Lung (tissue), 12 donors: ENCODE measurements around the gene SLC12A5. TPM values are rescaled to one million over a fixed set of nuclear protein-coding genes. Genes with fewer than 3 reads are reported as not detected.

Source experiments
- ATAC-seq: fragments of 200-7000 bp; cut with Tn5 transposase; one replicate; pipeline ENCODE4 v1.9.1; 2020; ENCODE audit warnings: moderate number of reproducible peaks; ENCODE audit not compliant: insufficient read depth, low FRiP score
- DNase-seq, 3 donors: peaks; one replicate each; pipeline ENCODE4 v3.0.0-alpha.2; 2013 to 2017
- H3K27ac ChIP-seq, 2 donors: one replicate each; pipeline ENCODE4 v1.5.1; 2013; ENCODE audit warnings: mild to moderate bottlenecking in 2 of 2, moderate library complexity in 2 of 2, control low read depth in 1 of 2, inconsistent platforms in 1 of 2, low read depth in 1 of 2, low read length in 1 of 2
- H3K27me3 ChIP-seq, 3 donors: one replicate each; pipeline ENCODE4 v1.5.1; 2013; ENCODE audit warnings: low read length in 2 of 3; ENCODE audit not compliant: control insufficient read depth in 3 of 3, insufficient read depth in 3 of 3
- H3K36me3 ChIP-seq, 4 donors: one replicate each; pipeline ENCODE4 v1.5.1; 2013; ENCODE audit warnings: low read length in 4 of 4, mild to moderate bottlenecking in 1 of 4, moderate library complexity in 1 of 4; ENCODE audit not compliant: control insufficient read depth in 4 of 4, insufficient read depth in 4 of 4
- H3K4me1 ChIP-seq, 5 donors: one replicate each; pipeline ENCODE4 v1.5.1; 2013; ENCODE audit warnings: low read length in 5 of 5, mild to moderate bottlenecking in 2 of 5, moderate library complexity in 1 of 5; ENCODE audit not compliant: control insufficient read depth in 5 of 5, insufficient read depth in 5 of 5
- H3K4me3 ChIP-seq: one replicate; pipeline ENCODE4 v1.5.1; 2013; ENCODE audit warnings: mild to moderate bottlenecking, control low read depth, moderate library complexity
- H3K9ac ChIP-seq, 2 donors: one replicate each; pipeline ENCODE4 v1.5.1; 2013; ENCODE audit warnings: low read length in 2 of 2, control low read depth in 1 of 2; ENCODE audit not compliant: insufficient read depth in 1 of 2
- H3K9me3 ChIP-seq, 4 donors: one replicate each; pipeline ENCODE4 v1.5.1; 2013; ENCODE audit warnings: low read length in 3 of 4, mild to moderate bottlenecking in 1 of 4, moderate library complexity in 1 of 4; ENCODE audit not compliant: control insufficient read depth in 4 of 4, insufficient read depth in 3 of 4
- CTCF ChIP-seq: IDR thresholded peaks from 2 replicates; pipeline ENCODE4 v1.5.1; 2012; ENCODE audit warnings: mild to moderate bottlenecking; ENCODE audit errors: control extremely low read depth, extremely low read depth
- WGBS, 2 donors: extraction: QIAGEN DNeasy Blood & Tissue Kit; methylation state at CpG; one replicate each; pipeline ENCODE4 v1.1.7; 2013; 5-methylcytosine and 5-hydroxymethylcytosine counted together
- polyA plus RNA-seq, 2 donors: library from polyadenylated mRNA; stranded (reverse); fragments of 200-250 nt; gene quantifications; one replicate each; pipeline ENCODE4 v1.2.1, GENCODE V29; 2013
- total RNA-seq, 2 donors: library from RNA; depleted of rRNA in 1 of 2; stranded (reverse); fragments of >200 nt in 1 of 2; gene quantifications; one replicate each; pipeline ENCODE4 v1.2.1, GENCODE V29; 2014 to 2021
- donor health status: control.
- donor health status: control.
- donor health status: Bipolar disorder and iron deficiency.
- donor health status: healthy.
- donor health status: DM: yes; HTN: yes; CAD: no.

Gene SLC12A5
- total and polyA plus RNA-seq, 4 donors = 0.52 TPM; not detected in 3

DNA sequence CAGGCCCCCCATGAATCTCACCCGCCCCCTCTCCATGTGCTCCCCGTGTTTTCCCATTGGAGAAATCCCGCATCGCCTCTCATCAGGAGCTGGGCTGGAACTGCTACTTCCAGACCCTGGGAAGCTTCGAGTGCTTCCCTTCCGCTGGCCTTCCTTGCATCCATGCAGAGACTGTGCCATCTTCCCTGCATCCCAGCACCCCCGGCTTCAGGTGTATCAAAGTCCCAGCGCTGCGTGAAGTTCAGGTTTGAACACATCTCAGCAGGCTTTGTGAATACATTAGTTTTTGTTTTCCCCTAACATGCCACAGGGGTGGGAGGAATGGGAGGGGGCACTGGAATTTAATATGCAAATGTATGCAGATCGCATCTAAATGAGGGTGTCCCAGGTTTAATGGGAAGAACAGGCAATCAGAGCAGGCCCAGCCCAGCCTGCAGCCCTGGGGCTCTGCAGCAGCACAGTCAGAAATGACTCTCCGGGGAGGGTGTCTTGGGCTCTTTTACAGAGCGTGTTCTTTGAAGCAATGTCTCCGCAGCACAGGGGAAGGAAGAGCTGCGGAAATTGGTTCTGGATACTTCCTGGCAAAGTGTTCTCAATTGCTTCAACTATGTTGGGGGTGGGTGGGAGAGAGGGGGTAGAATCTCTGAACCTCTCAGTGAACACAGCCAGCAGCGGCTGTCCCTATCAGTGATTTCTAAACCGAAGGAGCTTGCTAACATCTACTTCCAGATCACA is 28.6 kb upstream of the SLC12A5 start:
- H3K27me3 ChIP-seq = peaks cover 5 to 19% (median 5%) of the 10 kb centered on the region in 3 donors
- no peaks in the 10 kb centered on the region for H3K9me3 ChIP-seq
- WGBS, 2 donors = 40 to 43% methylated on average over 16 of the region's 16 CpGs
- DNase-seq (no peak), ATAC-seq (no peak)
- TF ChIP-seq CTCF = no peak
- no peaks in the 10 kb centered on the region for H3K36me3 ChIP-seq
- H3K27ac ChIP-seq = no peak overlapping the region
- H3K9ac ChIP-seq = no peak overlapping the region
- H3K4me1 ChIP-seq = peaks cover 0 to 2% (median 0%) of the 10 kb centered on the region in 5 donors
- H3K4me3 ChIP-seq = no peak overlapping the region

DNA sequence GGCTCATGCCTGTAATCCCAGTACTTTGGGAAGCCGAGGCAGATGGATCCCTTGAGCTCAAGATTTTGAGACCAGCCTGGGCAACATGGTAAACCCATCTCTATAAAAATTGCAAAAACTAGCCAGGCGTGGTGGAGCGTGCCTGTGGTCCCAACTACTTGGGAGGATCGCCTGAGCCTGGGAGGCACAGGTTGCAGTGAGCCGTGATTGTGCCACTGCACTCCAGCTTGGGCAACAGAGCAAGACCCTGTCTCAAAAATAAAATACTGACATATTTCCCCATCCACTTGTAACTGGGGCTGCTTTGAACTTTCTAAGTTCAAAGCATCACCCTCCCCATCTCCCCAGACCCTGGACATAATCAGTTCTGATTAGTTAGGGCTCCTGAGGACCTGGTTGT is 27.5 kb upstream of the SLC12A5 start:
- Histone ChIP-seq H3K4me3 (no peak overlapping the region), H3K4me1 (peaks cover 0 to 2% (median 0%) of the 10 kb centered on the region in 5 donors), H3K27me3 (peaks cover 5 to 28% (median 11%) of the 10 kb centered on the region in 3 donors), H3K36me3 (no peaks in the 10 kb centered on the region), H3K9me3 (no peaks in the 10 kb centered on the region), H3K27ac (no peak overlapping the region), H3K9ac (no peak overlapping the region)
- ATAC-seq = no peak
- TF ChIP-seq CTCF = no peak
- no peak for DNase-seq
- WGBS, 2 donors = 87 to 90% methylated on average over 5 of the region's 5 CpGs

DNA sequence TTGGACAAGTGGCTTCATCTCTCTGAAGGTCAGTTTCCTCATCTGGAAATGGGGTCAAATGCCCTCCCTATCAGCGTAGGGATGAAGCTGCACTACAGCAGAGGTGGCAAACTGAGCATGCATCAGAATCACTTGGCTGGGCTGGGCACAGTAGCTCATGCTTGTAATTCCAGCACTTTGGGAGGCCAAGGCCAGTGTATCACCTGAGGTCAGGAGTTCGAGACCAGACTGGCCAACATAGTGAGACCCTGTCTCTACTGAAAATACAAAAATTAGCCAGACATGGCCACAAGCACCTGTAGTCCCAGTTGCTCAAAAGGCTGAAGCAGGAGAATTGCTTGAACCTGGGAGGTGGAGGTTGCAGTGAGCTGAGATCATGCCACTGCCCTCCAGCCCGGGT is 27.0 kb upstream of the SLC12A5 start:
- Histone ChIP-seq H3K27ac (no peak overlapping the region), H3K36me3 (no peaks in the 10 kb centered on the region), H3K4me1 (peaks cover 0 to 2% (median 0%) of the 10 kb centered on the region in 5 donors), H3K9ac (no peak overlapping the region), H3K27me3 (peaks cover 5 to 33% (median 15%) of the 10 kb centered on the region in 3 donors), H3K9me3 (no peaks in the 10 kb centered on the region), H3K4me3 (no peak overlapping the region)
- no peak for DNase-seq
- 90 to 95% methylated on average over 3 of the region's 3 CpGs for WGBS, 2 donors
- ATAC-seq = no peak
- no peak for TF ChIP-seq CTCF
